Measurements from ENCODE around the gene CLPTM1.

DNA sequence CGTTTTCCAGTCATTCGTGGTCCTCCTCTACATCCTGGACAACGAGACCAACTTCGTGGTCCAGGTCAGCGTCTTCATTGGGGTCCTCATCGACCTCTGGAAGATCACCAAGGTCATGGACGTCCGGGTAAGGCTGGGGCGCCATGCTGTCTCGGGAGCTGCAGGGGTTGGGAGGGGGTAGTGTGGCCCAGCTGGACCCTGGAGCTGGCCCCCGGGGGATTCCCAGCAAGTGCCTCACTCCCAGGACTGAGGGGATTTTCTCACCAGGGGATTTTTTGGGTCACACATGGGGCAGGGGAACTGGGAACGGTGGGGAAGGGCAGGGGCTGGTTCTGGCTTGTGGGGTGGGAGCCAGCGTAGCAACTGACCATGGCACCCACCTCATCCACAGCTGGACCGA lies 35.3 kb downstream of the CLPTM1 start:
- TF ChIP-seq, protein P1, sequence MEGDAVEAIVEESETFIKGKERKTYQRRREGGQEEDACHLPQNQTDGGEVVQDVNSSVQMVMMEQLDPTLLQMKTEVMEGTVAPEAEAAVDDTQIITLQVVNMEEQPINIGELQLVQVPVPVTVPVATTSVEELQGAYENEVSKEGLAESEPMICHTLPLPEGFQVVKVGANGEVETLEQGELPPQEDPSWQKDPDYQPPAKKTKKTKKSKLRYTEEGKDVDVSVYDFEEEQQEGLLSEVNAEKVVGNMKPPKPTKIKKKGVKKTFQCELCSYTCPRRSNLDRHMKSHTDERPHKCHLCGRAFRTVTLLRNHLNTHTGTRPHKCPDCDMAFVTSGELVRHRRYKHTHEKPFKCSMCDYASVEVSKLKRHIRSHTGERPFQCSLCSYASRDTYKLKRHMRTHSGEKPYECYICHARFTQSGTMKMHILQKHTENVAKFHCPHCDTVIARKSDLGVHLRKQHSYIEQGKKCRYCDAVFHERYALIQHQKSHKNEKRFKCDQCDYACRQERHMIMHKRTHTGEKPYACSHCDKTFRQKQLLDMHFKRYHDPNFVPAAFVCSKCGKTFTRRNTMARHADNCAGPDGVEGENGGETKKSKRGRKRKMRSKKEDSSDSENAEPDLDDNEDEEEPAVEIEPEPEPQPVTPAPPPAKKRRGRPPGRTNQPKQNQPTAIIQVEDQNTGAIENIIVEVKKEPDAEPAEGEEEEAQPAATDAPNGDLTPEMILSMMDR (IDR thresholded peaks at IDR 0.05), result no peak
- TF ChIP-seq POLR2A (IDR thresholded peaks at IDR 0.05), result no peak
